NCI-H1694 treated with DMSO at 0.1 percent for 48 hours (cell line): ENCODE results near the gene APBA2.

Source experiments
- DNase-seq: peaks from one replicate; lab custom pipeline; 2025; lab: John Stamatoyannopoulos, UW

Gene APBA2

DNA sequence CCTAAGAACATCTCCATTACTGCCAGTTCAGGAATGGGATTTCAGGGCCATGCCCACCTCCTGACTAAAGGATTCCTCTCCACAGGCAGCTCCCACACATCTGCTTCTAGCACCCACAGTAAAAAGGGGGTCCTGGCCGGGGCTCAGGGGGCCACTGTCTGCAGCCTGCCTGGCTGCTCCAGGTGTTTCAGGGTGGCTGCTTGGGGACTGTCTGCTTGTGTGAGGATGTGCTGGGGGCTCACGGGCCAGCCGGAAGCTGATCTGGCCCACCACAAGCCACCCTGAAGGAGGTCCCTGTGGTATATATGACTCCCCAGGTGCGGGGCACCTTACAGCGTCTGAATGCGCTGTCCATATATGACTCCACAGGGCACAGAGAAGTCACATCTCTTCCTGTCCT, 248.5 kb downstream of the APBA2 start:
- DNase-seq: no peak

DNA sequence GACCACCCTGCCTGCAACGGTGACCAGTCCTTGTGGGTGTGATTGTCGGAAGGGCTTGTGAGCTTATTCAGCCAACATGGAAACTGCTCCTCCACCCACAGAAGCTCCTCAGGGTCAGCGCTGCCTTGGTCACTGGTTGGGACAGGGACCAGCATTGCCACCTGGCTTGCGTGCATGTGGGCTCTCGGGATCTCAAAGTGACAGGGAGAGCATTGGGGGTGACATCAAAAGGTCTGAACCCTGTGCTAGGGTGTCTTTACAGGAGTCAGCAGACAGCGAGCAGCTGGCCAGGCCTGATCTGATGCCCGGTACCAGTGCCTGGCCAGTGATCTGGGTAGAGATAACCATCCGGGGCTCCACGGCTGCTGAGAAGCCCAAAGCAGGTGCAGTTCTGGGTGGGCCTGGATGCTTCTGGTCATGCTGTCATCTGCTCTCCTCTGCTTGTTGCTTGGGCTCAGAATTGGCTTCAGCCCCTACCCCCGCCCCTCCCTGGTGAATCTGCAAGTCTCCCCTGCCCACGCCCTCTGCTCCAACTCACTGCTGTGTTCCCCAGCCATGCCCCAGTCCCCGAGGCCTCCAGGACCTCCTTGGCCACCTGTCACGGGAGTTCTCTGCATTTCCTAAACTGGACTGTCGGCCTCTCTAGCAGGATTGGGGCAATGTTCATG, 249.0 kb downstream of the APBA2 start:
- DNase-seq: no peak

DNA sequence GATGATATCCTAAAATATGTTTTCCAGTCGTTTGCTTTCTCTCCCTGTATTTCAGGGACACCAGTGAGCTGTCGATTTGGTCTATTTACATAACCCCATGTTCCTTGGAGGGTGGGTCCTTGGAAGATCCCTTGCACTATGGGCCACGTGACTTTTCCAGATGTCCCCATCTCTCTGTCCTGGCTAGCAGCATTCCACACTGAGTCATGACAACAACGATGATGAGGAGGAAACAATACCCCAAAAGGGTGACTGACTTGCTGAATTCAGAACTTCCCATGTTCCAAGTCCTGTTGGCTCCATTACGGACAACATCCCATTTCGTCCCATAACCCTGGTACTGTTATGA, 249.5 kb downstream of the APBA2 start:
- no peak for DNase-seq

DNA sequence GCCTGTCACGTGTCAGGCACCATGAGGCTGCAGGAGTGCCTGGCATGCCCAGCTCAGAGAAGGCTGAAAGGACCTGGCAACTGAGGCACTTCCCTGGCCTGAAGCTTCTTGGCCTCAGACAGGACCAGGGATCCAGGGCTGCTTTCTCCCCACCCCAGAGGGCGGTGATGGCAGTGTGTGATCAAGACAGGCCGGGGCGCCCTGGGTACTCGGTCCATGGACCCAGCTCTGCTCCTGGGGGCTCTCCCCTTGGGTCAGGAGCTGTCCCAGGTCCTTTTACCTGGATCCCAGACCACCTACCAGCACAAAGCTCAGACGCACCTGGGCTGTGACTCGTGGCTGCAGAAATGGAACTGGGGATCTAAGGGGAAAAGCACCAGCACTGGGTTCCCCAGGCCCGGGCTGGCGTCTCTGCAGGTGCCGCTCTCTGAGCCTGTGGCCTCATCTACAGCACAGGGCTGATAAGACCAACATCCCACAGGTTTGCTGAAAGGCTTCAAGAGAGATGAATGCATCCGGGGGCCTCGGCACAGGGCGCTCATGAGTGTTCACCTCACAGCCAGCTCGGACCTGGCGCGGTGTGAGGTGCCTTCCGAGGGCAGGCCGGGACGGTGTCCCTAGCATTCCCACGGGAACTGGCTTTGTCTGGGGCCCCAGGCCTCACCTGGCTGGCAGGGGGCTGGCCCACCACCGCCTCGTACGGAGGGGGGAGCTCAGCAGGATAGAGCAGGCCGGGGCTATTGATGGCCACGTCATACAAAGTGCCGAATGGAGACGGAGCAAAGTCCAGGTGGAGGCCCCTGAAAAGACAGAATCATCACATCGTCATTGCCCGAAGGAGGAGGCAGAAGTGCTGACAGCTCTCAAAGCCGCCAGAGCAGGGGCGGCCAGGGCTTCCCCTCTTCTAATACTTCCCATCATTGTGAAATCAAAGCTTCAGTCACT, 250.2 kb downstream of the APBA2 start:
- DNase-seq: no peak

DNA sequence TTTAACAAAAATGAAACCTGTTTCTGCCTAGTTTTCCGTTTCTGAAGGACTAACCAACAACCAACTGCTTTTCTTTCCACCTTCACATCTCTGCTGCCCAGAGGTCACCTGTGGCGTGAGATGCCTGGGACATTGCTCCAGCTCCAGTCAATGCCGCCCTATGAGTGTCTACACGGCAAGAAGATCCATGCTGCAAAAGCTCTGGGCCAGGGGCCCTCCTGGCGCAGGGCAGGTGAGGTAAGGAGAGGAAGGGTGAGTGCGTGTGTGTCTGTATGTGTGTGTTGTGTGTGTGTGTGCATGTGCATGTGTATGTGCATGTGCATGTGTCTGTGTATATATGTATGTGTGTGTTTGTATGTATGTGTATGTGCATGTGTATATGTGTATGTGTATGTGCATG, 252.5 kb downstream of the APBA2 start:
- DNase-seq: no peak

DNA sequence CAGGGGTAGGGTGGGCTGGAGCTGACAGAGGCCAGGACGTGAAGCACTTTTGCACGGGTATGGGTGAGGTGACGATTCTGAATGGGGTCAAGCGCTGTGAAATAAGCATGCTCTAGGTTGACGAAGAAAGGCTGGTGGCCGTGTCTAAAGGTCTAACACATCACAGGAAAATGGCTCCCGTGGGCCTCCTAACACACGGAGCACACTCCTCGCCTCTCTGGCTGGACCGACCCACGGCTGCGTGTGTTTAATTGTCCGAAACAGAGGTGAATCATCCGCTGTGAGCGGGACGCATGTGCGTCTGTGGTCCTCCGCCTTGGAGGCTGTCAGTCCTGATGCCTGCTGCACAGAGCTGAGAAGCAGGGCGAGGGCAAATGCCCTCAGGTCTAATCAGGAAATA, 253.3 kb downstream of the APBA2 start:
- no peak for DNase-seq

DNA sequence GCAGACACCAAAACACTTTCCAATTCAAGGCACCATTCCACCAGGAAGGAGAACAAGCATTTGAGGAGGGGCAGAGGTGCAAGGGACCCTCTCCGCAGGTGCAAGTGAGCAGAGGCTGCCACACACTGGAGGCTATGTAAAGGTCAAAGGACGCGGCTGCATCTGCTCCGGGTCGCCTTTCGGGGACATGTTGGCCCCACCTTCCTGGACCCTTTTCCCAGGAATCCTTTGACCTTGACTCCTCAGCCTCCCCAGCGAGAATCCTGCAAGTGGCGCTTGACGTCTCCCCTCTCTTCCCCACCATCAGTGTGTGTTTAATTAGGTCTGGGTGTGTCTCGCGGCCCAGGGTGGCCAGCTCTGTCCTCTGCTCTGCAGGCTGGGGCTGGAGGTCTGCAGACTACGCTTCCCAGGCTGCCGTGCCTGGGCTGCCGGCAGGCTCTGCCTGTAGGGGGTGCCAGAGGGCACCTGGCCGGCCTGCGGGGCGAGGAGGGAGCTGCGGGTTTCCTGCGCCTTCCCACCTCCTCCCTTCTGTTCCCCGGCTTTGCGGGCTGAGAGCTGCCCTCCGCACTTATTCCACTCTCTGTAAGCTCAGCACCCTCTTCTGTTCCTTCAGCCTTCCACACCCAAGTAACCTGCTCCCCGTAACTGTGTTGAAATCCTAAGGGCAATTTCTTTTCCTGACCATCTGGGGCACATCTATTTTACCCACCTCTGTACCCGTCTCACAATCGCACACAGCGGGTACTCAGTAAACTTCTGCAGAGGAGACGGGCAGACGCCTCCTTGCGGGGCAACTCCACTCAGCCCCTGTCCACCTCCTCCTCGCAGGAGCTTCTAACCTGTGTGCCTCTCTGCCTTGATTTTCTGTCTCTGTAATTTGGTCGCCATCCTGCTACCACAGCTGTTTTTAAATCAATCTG, 254.0 kb downstream of the APBA2 start:
- DNase-seq: peak; percentile 7

DNA sequence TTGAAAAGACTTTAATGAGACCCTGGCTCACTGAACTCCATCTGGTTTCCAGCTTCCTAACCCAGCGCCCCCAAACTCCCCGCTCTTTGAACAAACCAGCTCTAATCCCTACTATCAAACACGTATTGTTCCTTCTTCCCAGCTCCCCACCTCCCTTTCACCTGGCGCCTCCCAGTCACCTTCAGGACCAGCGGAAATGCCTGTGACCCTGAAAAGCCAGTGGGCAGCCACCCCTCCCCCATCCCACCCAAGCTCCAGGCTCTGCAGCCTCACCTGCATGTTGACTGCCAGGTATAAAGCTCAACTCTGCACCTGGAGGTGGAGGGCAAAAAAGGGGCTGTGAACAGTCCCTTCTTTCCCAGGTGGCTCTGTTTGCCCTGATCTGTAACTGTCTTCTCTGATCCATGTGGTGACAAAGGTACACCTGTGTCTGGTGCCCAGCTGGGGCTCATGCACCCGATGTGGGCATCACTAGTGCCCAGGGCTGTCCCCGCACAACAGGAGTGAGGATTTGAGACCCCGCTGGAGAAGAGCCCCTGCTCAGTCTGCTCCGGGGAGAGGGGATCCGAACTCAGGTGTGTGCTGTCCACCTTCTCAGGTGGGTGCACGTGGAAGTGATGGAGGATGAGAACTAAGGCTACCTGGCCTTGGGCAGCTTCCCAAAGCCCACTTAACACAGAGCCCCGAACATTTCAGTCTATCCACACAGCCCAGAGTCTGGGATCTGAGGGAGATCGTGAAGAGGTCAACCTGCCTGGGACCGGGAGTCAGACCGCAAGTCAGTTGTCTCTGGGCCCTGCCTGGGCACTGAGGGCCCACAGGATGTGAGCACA, 254.9 kb downstream of the APBA2 start:
- DNase-seq: no peak

DNA sequence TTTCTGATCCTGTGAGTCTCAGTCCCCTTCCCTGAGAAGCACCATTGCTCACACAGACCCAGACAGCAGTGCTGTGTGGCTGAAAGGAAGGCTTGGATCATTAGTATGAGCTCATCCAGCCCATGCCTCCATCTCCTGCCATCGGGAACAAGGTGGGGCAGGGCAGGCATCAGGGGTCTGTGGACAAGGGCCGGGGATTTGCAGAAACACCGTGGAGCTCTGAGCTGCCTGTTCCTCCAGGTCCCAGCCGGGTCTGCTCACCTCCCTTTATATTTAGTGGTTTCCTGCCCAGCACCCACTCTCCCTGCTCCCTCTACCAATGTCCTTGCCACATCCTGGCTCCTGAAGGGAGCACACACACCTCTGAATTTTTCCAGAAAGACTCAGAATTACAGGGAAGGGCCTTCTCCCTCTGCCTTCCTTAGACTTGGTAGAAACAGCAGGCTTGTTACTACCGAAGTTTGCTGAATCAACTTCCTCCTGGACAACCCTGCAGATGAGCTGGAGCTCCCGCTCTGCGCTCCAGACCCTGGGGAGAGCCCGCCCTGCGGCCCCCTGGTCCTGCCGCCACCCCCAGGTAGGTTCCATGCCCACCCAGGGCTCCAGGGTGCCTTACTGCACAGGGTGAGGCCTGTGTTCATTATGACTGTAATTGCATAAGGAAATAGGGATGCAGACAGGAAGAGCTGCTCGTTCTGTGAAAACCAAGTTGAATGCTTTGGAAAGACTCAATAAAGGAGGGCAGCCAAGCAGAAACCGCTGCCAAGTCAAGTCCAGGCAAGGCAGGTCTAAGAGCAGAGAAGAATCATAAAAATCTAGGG, 255.7 kb downstream of the APBA2 start:
- no peak for DNase-seq

DNA sequence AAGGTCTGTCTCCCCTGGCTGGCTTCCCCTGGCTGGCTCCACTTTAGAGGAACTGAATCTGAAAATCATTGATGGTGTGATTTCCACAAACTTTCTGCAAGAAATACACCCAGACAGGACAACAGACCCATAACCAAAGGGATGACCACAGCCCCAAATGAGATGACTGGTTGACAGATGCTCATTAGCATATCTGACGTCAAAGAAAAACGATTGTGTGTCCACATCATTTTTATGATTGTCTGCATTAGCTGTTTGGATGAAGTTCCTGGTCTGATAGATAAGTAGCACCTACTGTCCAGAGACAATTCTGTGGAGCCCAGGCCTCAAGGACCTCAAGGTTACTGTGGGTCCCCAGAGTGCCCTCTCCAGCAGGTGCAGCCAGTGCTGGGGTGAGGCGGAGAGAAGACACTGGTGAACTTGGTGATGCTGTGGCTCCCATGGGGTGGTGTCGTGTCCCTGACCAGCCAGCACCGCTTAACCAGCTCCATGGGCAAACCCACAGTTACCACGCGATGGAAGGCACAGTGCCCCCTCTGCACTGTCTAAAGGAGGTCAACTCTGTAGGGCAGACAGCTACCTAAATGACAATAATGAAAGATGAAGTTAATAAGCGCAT, 256.5 kb downstream of the APBA2 start:
- no peak for DNase-seq

DNA sequence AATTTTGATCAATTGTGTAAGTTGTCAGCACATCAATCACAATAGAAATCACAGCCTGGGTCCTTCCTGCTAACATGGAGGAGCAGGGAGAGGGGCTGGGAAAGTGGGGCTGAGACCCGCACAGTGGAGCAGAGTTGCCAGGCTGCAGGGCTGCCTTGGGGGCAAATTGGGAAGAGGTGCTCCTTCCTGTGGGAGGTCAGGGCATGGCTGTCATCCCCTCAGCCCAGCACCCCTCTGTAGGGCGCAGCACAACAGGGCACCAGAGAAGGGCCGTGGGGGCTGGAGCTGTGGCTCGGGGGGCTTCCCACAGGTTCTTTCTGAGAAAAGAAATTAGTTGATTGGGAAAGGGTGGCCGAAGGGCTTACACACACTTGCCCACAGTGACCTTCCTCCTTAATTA, 257.5 kb downstream of the APBA2 start:
- no peak for DNase-seq

DNA sequence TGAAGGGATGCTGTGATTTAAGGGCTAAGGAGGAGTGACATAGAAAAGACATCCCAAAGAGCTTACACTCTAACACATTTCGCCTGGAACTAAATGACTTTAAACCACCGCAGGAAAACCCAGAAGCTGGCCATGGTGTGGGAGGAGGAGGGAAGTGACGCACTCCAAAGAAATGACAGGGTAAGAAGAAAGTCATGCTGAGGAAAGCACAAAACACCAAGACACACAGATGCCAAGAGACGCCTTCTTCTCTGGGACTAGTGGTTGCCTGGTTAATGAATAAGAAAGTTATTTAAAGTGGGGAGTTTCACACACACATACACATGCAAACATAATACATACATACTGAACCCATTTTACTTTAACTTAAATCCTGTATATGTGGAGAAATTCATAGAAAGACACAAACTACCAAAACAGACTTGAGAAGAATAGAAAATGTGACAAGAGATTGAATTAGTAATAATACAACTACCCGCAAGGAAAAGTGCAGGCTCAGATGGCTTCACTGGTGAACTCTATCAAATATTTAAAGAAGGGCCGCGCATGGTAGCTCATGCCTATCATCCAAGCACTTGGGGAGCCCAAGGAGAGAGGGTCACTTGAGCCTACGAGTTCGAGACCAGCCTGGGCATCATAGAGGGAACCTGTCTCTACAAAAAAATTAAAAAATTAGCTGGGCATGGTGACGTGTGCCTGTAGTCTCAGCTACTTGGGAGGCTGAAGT, 258.3 kb downstream of the APBA2 start:
- no peak for DNase-seq

DNA sequence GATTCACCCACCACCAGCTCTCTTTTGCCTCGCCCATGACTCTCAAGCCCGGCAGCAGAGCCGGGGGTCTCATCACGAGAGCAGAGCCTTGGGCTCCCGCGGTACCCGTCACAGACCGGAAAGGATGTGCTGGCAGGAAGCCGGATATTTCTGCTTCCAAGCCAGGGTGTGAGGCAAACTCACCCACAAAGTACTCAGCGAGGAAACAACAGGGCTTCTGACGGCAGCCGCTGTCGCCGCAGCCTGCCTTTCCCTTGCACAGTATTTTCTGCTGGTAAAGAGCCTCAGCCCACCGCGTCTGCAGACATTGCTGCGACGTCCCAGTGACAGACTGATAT, 263.9 kb downstream of the APBA2 start:
- no peak for DNase-seq

DNA sequence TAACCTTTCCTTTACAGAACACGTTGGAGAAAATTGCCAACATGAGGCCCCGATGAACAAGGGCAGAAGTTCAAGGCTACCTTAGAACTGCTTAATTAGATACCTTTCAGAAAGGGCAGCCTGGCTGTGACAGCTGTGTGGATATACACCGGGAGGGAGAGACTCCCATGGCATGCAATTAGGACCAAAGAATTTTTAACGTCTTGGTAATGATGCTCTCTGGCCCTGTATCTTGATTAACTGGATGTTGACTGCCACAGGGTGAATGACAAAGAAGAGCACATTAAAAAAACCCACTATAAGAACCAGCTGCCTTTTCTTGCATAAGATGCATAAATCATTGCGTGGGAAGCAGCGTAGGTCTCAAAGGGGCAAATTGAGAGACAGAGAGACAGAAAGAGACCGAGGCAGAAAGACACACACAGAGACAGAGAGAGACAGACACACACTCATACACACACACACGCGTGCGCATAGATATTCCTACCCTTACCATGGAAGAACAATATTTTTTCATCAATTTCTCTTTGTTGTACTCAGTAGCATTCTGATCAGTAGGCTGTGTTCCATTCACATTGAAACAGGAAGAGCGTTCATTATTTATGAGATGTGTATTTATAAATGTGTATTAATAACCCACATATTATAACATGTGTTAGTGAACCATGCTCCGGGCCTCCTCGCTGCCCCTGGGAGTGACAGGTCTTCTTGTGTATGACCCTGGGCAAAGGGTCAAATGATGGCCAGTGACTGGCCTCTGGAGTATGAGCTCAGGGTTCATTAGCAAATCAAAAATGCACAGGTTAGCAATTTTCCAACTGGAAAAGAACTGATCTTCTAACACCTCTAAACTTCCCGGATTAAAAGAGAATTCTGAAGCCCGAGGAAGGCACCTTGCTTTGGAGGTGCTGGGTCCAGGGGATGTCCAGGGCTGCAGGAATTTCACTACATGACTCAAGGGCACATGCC, 265.0 kb downstream of the APBA2 start:
- no peak for DNase-seq

DNA sequence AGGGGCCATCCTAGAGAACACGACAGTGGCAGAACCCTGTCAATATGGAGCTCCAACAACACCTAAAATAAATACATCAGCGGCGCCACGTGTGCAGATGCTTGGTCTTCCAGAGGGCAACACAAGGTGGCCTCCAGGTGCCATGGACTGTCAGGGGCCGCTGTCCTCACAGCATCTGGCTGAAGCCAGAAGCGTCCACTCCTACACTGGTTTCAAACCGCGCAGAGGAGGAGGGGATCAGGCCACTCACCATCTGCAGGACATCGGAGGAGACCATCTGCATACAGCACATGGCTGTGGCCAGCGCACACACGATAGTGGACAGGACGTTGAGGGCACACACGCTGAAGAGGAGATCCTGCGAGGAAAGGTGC, 265.7 kb downstream of the APBA2 start:
- no peak for DNase-seq

DNA sequence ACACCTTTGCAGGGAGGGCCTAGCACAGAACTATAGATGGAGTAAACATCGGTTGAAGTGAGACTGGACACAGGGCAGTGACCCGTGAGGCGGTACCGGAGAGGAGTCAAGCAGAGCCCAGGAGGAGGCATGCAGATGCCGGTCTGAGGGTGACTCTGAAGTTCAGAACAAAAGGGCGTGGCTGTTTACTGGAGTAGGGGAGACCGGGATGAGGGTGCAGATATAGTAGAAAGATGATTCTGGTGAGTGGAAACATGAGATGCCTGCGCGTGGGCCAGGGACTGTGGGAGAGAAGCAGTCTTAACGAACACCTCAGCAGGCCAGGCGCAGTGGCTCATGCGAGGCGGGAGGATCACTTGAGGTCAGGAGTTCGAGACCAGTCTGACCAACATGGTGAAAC, 270.7 kb downstream of the APBA2 start:
- DNase-seq: no peak

DNA sequence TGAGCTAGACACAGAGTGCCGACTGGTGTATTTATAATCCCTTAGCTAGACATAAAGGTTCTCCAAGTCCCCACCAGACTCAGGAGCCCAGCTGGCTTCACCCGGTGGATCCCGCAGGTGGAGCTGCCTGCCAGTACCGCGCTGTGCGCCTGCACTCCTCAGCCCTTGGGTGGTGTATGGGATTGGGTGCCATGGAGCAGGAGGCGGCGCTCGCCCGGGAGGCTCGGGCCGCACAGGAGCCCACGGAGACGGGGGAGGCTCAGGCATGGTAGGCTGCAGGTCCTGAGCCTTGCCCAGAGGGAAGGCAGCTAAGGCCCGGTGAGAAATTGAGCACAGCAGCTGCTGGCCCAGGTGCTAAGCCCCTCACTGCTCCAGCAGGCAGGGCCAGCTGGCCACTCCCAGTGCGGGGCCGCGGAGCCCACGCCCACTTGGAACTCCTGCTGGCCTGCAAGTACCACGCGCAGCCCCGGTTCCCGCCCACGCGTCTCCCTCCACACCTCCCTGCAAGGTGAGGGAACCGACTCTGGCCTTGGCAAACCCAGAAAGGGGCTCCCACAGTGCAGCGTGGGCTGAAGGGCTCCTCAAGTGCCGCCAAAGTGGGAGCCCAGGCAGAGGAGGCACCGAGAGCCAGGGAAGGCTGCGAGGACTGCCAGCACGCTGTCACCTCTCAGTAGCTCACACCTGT, 274.1 kb downstream of the APBA2 start:
- no peak for DNase-seq

DNA sequence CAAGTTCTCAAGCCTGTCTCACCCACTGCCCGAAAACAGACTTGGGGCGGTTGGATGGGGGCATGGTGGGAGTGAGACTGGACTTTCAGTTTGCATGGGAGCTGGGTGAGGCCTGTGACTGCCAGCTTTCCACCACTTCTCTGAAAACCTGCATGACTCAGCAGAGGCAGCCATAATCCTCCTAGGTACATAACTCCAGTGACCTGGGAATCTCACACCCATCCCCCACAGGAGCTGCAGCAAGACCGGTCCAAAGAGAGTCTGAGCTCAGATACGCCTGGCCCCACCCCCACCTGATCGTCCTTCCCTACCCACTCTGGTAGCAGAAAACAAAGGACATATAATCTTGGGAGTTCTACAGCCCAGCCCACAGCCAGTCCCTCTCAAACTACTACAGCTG, 276.6 kb downstream of the APBA2 start:
- no peak for DNase-seq
